Endometrial microvascular endothelial cells (primary cell): ENCODE results near the gene CCDC71L. TPM values are rescaled to one million over a fixed set of nuclear protein-coding genes. Genes with fewer than 3 reads are reported as not detected.

ENCODE experiments used
- in situ Hi-C: cut with HindIII; loops from 2 replicates; pipeline ENCODE4 v1.10.0; 2017; ENCODE audit warnings: low sequenced_read_pairs, low pct_unique_long_range_greater_than_20kb; ENCODE audit errors: inconsistent ontology term
- total RNA-seq: library from RNA; depleted of rRNA; stranded (reverse); fragments of >200 nt; gene quantifications from one replicate; pipeline ENCODE4 v1.2.3, GENCODE V29; 2015; ENCODE audit errors: inconsistent ontology term

The CCDC71L gene
- total RNA-seq, 1 donor from 2014 or later = 35.0 TPM

GRCh38 chr7:106613279-106613678 lies 47.7 kb downstream of the CCDC71L start:
- in situ Hi-C loops = no loop called here

GRCh38 chr7:106612432-106612831 lies 48.5 kb downstream of the CCDC71L start:
- in situ Hi-C loops = no loop called here

GRCh38 chr7:106611911-106612310 lies 49.0 kb downstream of the CCDC71L start:
- in situ Hi-C loops = no loop called here

- in situ Hi-C loops = no loop called here
Measured at GRCh38 chr7:106610996-106611886, 49.7 kb downstream of the CCDC71L start.

- in situ Hi-C loops = no loop called here
Measured at GRCh38 chr7:106609416-106609815, 51.5 kb downstream of the CCDC71L start.

- in situ Hi-C loops = no loop called here
Measured at GRCh38 chr7:106608661-106609060, 52.3 kb downstream of the CCDC71L start.

Other genes starting within 250 kb of the CCDC71L start
- 12.5 TPM for gene PIK3CG, start 204.1 kb upstream of the CCDC71L start, total RNA-seq